ENCODE measurements around the gene FBXL14. TPM values are rescaled to one million over a fixed set of nuclear protein-coding genes. Genes with fewer than 3 reads are reported as not detected.

FBXL14 gene
- total and polyA plus RNA-seq, 2 of the 13 experiments (the other 11 are each of a cell fraction or from before 2014, with no cell fraction given): 7.0 to 7.4 TPM

GRCh38 chr12:1536817-1537216, 57.6 kb downstream of the FBXL14 start:
- no peak for DNase-seq (ENCODE audit: low spot score)
- no peak overlapping the region for H3K4me2 ChIP-seq (ENCODE audit: low read depth, low read length)
- H3K36me3 ChIP-seq (replicated peaks in 1 of 2; ENCODE audit: control insufficient read depth in 1 of 2, insufficient read depth in 2 of 2, low read length in 2 of 2): no peaks in the 10 kb centered on the region
- peaks cover 8 to 79% of the 10 kb centered on the region in 2 experiments; a peak in 4 of 5 replicates for H3K27me3 ChIP-seq (ENCODE audit: control insufficient read depth in 1 of 2, insufficient read depth in 2 of 2, low read length in 2 of 2)
- no peak overlapping the region for H2AFZ ChIP-seq (ENCODE audit: low read length)
- no peak overlapping the region for H3K27ac ChIP-seq (ENCODE audit: extremely low read length, insufficient read depth, low read length)
- H3K79me2 ChIP-seq (ENCODE audit: insufficient read depth, low read length): no peaks in the 10 kb centered on the region
- no peaks in the 10 kb centered on the region for H3K9me3 ChIP-seq (ENCODE audit: low read length)
- CTCF ChIA-PET (ENCODE audit: low intra/inter-chr PET ratio, low total read pairs): no interaction called here
- H4K20me1 ChIP-seq (ENCODE audit: insufficient read depth, low read length): no peaks in the 10 kb centered on the region
- TF ChIP-seq PHF5A (CRISPR knock-in tag; IDR thresholded peaks at IDR 0.05; ENCODE audit: low read depth, unreplicated experiment) (no peak), SRF (IDR thresholded peaks at IDR 0.05; ENCODE audit: low read depth, low read length) (no peak), ZNF672 (CRISPR knock-in tag; IDR thresholded peaks at IDR 0.05) (no peak), ZNF558 (CRISPR knock-in tag; IDR thresholded peaks at IDR 0.05; ENCODE audit: borderline replicate concordance) (no peak), SATB2 (CRISPR knock-in tag; IDR thresholded peaks at IDR 0.05) (no peak), ZNF773 (CRISPR knock-in tag; IDR thresholded peaks at IDR 0.05; ENCODE audit: borderline replicate concordance) (no peak), EED (CRISPR knock-in tag; IDR thresholded peaks at IDR 0.05) (no peak), KLF15 (CRISPR knock-in tag; IDR thresholded peaks at IDR 0.05; ENCODE audit: borderline replicate concordance) (no peak), FOXO1 (CRISPR knock-in tag; IDR thresholded peaks at IDR 0.05) (no peak), SYNCRIP (IDR thresholded peaks at IDR 0.05; ENCODE audit: insufficient read depth, low read depth, low read length) (no peak)
- WGBS (ENCODE audit: low lambda C conversion rate): 37% methylated on average over 4 of the region's 4 CpGs
- no peak overlapping the region for H3K4me3 ChIP-seq (replicated peaks in 1 of 3; ENCODE audit: insufficient read depth in 1 of 3, low read depth in 2 of 3, low read length in 3 of 3)
- intact Hi-C loops (cut with micrococcal nuclease; ENCODE audit: unreplicated experiment): no loop called here
- H3K4me1 ChIP-seq (ENCODE audit: insufficient read depth, low read length): peaks cover 28% of the 10 kb centered on the region
- ATAC-seq: no peak
- in situ Hi-C loops (cut with HindIII; ENCODE audit: extremely low pct_ligation_motif_present, low pct_unique_long_range_greater_than_20kb): no loop called here
- H3K9ac ChIP-seq (ENCODE audit: insufficient read depth, low read depth, low read length): no peak overlapping the region
- FAIRE-seq: no peak
- POLR2A ChIA-PET: no interaction called here
- no TSS peak for BruUV-seq (replicated peaks)

GRCh38 chr12:1534748-1535147, 59.6 kb downstream of the FBXL14 start:
- Histone ChIP-seq H4K20me1 (ENCODE audit: insufficient read depth, low read length) (no peaks in the 10 kb centered on the region), H3K36me3 (replicated peaks in 1 of 2; ENCODE audit: control insufficient read depth in 1 of 2, insufficient read depth in 2 of 2, low read length in 2 of 2) (no peaks in the 10 kb centered on the region), H3K4me2 (ENCODE audit: low read depth, low read length) (no peak overlapping the region), H3K4me1 (ENCODE audit: insufficient read depth, low read length) (peaks cover 20% of the 10 kb centered on the region), H3K9ac (ENCODE audit: insufficient read depth, low read depth, low read length) (no peak overlapping the region), H2AFZ (ENCODE audit: low read length) (no peak overlapping the region), H3K79me2 (ENCODE audit: insufficient read depth, low read length) (no peaks in the 10 kb centered on the region), H3K9me3 (ENCODE audit: low read length) (no peaks in the 10 kb centered on the region), H3K27me3 (ENCODE audit: control insufficient read depth in 1 of 2, insufficient read depth in 2 of 2, low read length in 2 of 2) (peaks cover 13 to 83% of the 10 kb centered on the region in 2 experiments; a peak in 4 of 5 replicates), H3K27ac (ENCODE audit: extremely low read length, insufficient read depth, low read length) (no peak overlapping the region), H3K4me3 (replicated peaks in 1 of 3; ENCODE audit: insufficient read depth in 1 of 3, low read depth in 2 of 3, low read length in 3 of 3) (no peak overlapping the region)
- in situ Hi-C loops (cut with HindIII; ENCODE audit: extremely low pct_ligation_motif_present, low pct_unique_long_range_greater_than_20kb): no loop called here
- DNase-seq (ENCODE audit: low spot score): no peak
- ChIA-PET POLR2A (no interaction called here), CTCF (ENCODE audit: low intra/inter-chr PET ratio, low total read pairs) (no interaction called here)
- FAIRE-seq: no peak
- BruUV-seq (replicated peaks): no TSS peak
- no peak for ATAC-seq
- no CpG with 5 or more reads among the region's 3 CpGs for WGBS (ENCODE audit: low lambda C conversion rate)
- TF ChIP-seq BCL6 (CRISPR knock-in tag; IDR thresholded peaks at IDR 0.05) (no peak), ZNF781 (CRISPR knock-in tag; IDR thresholded peaks at IDR 0.05; ENCODE audit: borderline replicate concordance, not compliant biosample characterization) (no peak), ZMYM2 (CRISPR knock-in tag; IDR thresholded peaks at IDR 0.05) (no peak), ZNF205 (CRISPR knock-in tag; IDR thresholded peaks at IDR 0.05) (no peak), ZNF616 (CRISPR knock-in tag; IDR thresholded peaks at IDR 0.05; ENCODE audit: low read depth) (no peak), GABPB1 (CRISPR knock-in tag; IDR thresholded peaks at IDR 0.05) (no peak), ZSCAN9 (CRISPR knock-in tag; IDR thresholded peaks at IDR 0.05; ENCODE audit: borderline replicate concordance) (no peak), ZSCAN25 (CRISPR knock-in tag; IDR thresholded peaks at IDR 0.05) (no peak), KDM5B (CRISPR knock-in tag; IDR thresholded peaks at IDR 0.05; ENCODE audit: borderline replicate concordance) (no peak), SAFB2 (CRISPR knock-in tag; IDR thresholded peaks at IDR 0.05; ENCODE audit: borderline replicate concordance, low read depth) (no peak)
- intact Hi-C loops (cut with micrococcal nuclease; ENCODE audit: unreplicated experiment): no loop called here

All from HepG2 (cell line).